ENCODE measurements around the gene NRARP. TPM values are rescaled to one million over a fixed set of nuclear protein-coding genes. Genes with fewer than 3 reads are reported as not detected.
A peak's percentile ranks its signal among the peaks of the same experiment; 100 is the strongest.

NRARP gene
- total RNA-seq, 1 experiment from 2014 or later = 16.9 TPM

- ChIA-PET POLR2A (no interaction called here), CTCF (no interaction called here)
- H3K27ac ChIP-seq (ENCODE audit: low read length) = no peak overlapping the region
- intact Hi-C loops (cut with micrococcal nuclease; ENCODE audit: unreplicated experiment) (no loop called here), in situ Hi-C loops (cut with HindIII; ENCODE audit: low pct_unique_long_range_greater_than_20kb, low sequenced_read_pairs) (no loop called here)
- peaks cover 3% of the 10 kb centered on the region; the same call in 1 of the 2 replicates for H3K36me3 ChIP-seq (ENCODE audit: control insufficient read depth, insufficient read depth, low read length)
- BruUV-seq (replicated peaks) = no TSS peak
- H3K4me1 ChIP-seq (ENCODE audit: control insufficient read depth, insufficient read depth, low read length) = peaks cover 6% of the 10 kb centered on the region
- H3K27me3 ChIP-seq (ENCODE audit: control insufficient read depth, insufficient read depth, low read length) = no peaks in the 10 kb centered on the region
- TF ChIP-seq SIN3A (IDR thresholded peaks at IDR 0.05; ENCODE audit: borderline replicate concordance, insufficient read depth, low read depth, low read length) (no peak), REST (IDR thresholded peaks at IDR 0.05; ENCODE audit: insufficient read depth in 1 of 2, low read depth in 2 of 2, low read length in 1 of 2) (no peak), POLR2AphosphoS5 (IDR thresholded peaks at IDR 0.05; ENCODE audit: low read depth, low read length) (no peak), CTCF (IDR thresholded peaks at IDR 0.05) (no peak), TCF7L2 (IDR thresholded peaks at IDR 0.05; ENCODE audit: low read depth, low read length) (no peak)
- H3K9me3 ChIP-seq (ENCODE audit: control insufficient read depth, insufficient read depth, low read depth, low read length) = no peaks in the 10 kb centered on the region
- ATAC-seq = no peak
- no peak overlapping the region for H3K4me3 ChIP-seq (ENCODE audit: low read depth in 2 of 2, low read length in 2 of 2)
- DNase-seq (ENCODE audit: low read depth, low spot score) = no peak
Observed at GRCh38 chr9:137281345-137282116, 20.5 kb downstream of the NRARP start.

- no peaks in the 10 kb centered on the region for H3K27me3 ChIP-seq (ENCODE audit: control insufficient read depth, insufficient read depth, low read length)
- in situ Hi-C loops (cut with HindIII; ENCODE audit: low pct_unique_long_range_greater_than_20kb, low sequenced_read_pairs) = no loop called here
- ChIA-PET POLR2A (no interaction called here), CTCF (no interaction called here)
- no peak overlapping the region for H3K27ac ChIP-seq (ENCODE audit: low read length)
- H3K4me3 ChIP-seq (ENCODE audit: low read depth in 2 of 2, low read length in 2 of 2) = no peak overlapping the region
- H3K36me3 ChIP-seq (ENCODE audit: control insufficient read depth, insufficient read depth, low read length) = peaks cover 3% of the 10 kb centered on the region; the same call in 1 of the 2 replicates
- intact Hi-C loops (cut with micrococcal nuclease; ENCODE audit: unreplicated experiment) = no loop called here
- no peak for DNase-seq (ENCODE audit: low read depth, low spot score)
- peaks cover 13% of the 10 kb centered on the region for H3K4me1 ChIP-seq (ENCODE audit: control insufficient read depth, insufficient read depth, low read length)
- no TSS peak for BruUV-seq (replicated peaks)
- no peaks in the 10 kb centered on the region for H3K9me3 ChIP-seq (ENCODE audit: control insufficient read depth, insufficient read depth, low read depth, low read length)
- ATAC-seq = no peak
- TF ChIP-seq TCF7L2 (IDR thresholded peaks at IDR 0.05; ENCODE audit: low read depth, low read length) = no peak
- TF ChIP-seq REST (IDR thresholded peaks at IDR 0.05; ENCODE audit: insufficient read depth in 1 of 2, low read depth in 2 of 2, low read length in 1 of 2) = no peak
- TF ChIP-seq SIN3A (IDR thresholded peaks at IDR 0.05; ENCODE audit: borderline replicate concordance, insufficient read depth, low read depth, low read length) = no peak
- TF ChIP-seq CTCF (IDR thresholded peaks at IDR 0.05) = peak; percentile 22
Observed at GRCh38 chr9:137280474-137281344, 21.4 kb downstream of the NRARP start.
